HG02571 (cell line): Measurements from ENCODE around the gene HNRNPUL2.

ENCODE experiments used
- ATAC-seq: cut with Tn5 transposase; IDR thresholded peaks from one replicate; pipeline ENCODE4 v1.9.1; 2021; ENCODE audit warnings: mild to moderate bottlenecking, moderate library complexity; ENCODE audit not compliant: unreplicated experiment

The HNRNPUL2 gene

GRCh38 chr11:62727872-62728170, 564 bp upstream of the HNRNPUL2 start:
- peak; percentile 51 for ATAC-seq

GRCh38 chr11:62726915-62727164, 417 bp downstream of the HNRNPUL2 start:
- peak; percentile 5 for ATAC-seq

GRCh38 chr11:62726156-62726914, 922 bp downstream of the HNRNPUL2 start:
- no peak for ATAC-seq

- ATAC-seq, result no peak
These were observed 1.6 kb downstream of the HNRNPUL2 start for GRCh38 chr11:62725646-62726045.

- ATAC-seq, result no peak
These were observed 3.1 kb downstream of the HNRNPUL2 start for GRCh38 chr11:62724171-62724570.

GRCh38 chr11:62721994-62722393, 5.3 kb downstream of the HNRNPUL2 start:
- ATAC-seq, result no peak

- ATAC-seq, result no peak
These were observed 7.8 kb downstream of the HNRNPUL2 start for GRCh38 chr11:62719302-62719978.

GRCh38 chr11:62716816-62717215, 10.4 kb downstream of the HNRNPUL2 start:
- ATAC-seq, result no peak

- ATAC-seq, result no peak
These were observed 11.1 kb downstream of the HNRNPUL2 start for GRCh38 chr11:62716206-62716605.

GRCh38 chr11:62715150-62716130, 11.8 kb downstream of the HNRNPUL2 start:
- no peak for ATAC-seq

- no peak for ATAC-seq
These were observed 13.9 kb downstream of the HNRNPUL2 start for GRCh38 chr11:62713343-62713742.

- no peak for ATAC-seq
These were observed 14.4 kb downstream of the HNRNPUL2 start for GRCh38 chr11:62712861-62713260.

- ATAC-seq, result no peak
These were observed 14.9 kb downstream of the HNRNPUL2 start for GRCh38 chr11:62712276-62712812.

- ATAC-seq, result peak; percentile 1
These were observed 17.3 kb downstream of the HNRNPUL2 start for GRCh38 chr11:62710001-62710345.

GRCh38 chr11:62709247-62710000, 17.8 kb downstream of the HNRNPUL2 start:
- ATAC-seq, result peak; percentile 67

GRCh38 chr11:62708793-62709192, 18.5 kb downstream of the HNRNPUL2 start:
- ATAC-seq, result no peak

- no peak for ATAC-seq
These were observed 18.9 kb downstream of the HNRNPUL2 start for GRCh38 chr11:62708392-62708791.

- ATAC-seq, result no peak
These were observed 19.9 kb downstream of the HNRNPUL2 start, which contains the start of the genes BSCL2 and GNG3 for GRCh38 chr11:62707277-62707861. TSS of gene BSCL2 (minus strand) at chr11:62707424. CDS start at chr11:62707195, 229 bp downstream. TSS of gene GNG3 (plus strand) at chr11:62707676. CDS start at chr11:62708296, 620 bp downstream.

- no peak for ATAC-seq
These were observed 20.4 kb downstream of the HNRNPUL2 start for GRCh38 chr11:62706850-62707247.
